ENCODE measurements around the gene KIFBP.

The KIFBP gene

GRCh38 chr10:69052736-69053135, 64.1 kb downstream of the KIFBP start:
- TF ChIP-seq ZFX (IDR thresholded peaks at IDR 0.05; ENCODE audit: borderline replicate concordance) = no peak
- no peak for TF ChIP-seq CTCF (IDR thresholded peaks at IDR 0.05)
- no peak overlapping the region for H3K27ac ChIP-seq

GRCh38 chr10:69055241-69055640, 66.6 kb downstream of the KIFBP start:
- no peak overlapping the region for H3K27ac ChIP-seq

GRCh38 chr10:69056129-69056528, 67.5 kb downstream of the KIFBP start:
- TF ChIP-seq ZFX (IDR thresholded peaks at IDR 0.05; ENCODE audit: borderline replicate concordance) (no peak), CTCF (IDR thresholded peaks at IDR 0.05) (no peak)
- no peak overlapping the region for H3K27ac ChIP-seq

More at GRCh38 chr10:69055241-69055640, 66.6 kb downstream of the KIFBP start:
- TF ChIP-seq ZFX (IDR thresholded peaks at IDR 0.05; ENCODE audit: borderline replicate concordance) (no peak), CTCF (IDR thresholded peaks at IDR 0.05) (no peak)

- H3K27ac ChIP-seq = no peak overlapping the region
- TF ChIP-seq CTCF (IDR thresholded peaks at IDR 0.05) = no peak
- TF ChIP-seq ZFX (IDR thresholded peaks at IDR 0.05; ENCODE audit: borderline replicate concordance) = no peak
Measured at GRCh38 chr10:69056536-69057260, 68.1 kb downstream of the KIFBP start.

- TF ChIP-seq ZFX (IDR thresholded peaks at IDR 0.05; ENCODE audit: borderline replicate concordance) = no peak
- H3K27ac ChIP-seq = no peak overlapping the region
Measured at GRCh38 chr10:69057261-69057950, 68.8 kb downstream of the KIFBP start.

- H3K27ac ChIP-seq = no peak overlapping the region
- no peak for TF ChIP-seq CTCF (IDR thresholded peaks at IDR 0.05)
- TF ChIP-seq ZFX (IDR thresholded peaks at IDR 0.05; ENCODE audit: borderline replicate concordance) = no peak
Measured at GRCh38 chr10:69057951-69058297, 69.3 kb downstream of the KIFBP start.

- H3K27ac ChIP-seq = no peak overlapping the region
- TF ChIP-seq ZFX (IDR thresholded peaks at IDR 0.05; ENCODE audit: borderline replicate concordance) = no peak
- no peak for TF ChIP-seq CTCF (IDR thresholded peaks at IDR 0.05)
Measured at GRCh38 chr10:69060127-69060798, 71.7 kb downstream of the KIFBP start.

Data from 22Rv1 (cell line).